T-cell (primary cell): ENCODE measurements around the gene CD79B. TPM values are rescaled to one million over a fixed set of nuclear protein-coding genes. Genes with fewer than 3 reads are reported as not detected.

Source experiments
- ATAC-seq, 4 experiments: fragments of 200-7000 bp in 3 of 4; fragments of 150-1000 bp in 1 of 4; cut with Tn5 transposase; replicated peaks in 1 of 4; 1 replicate in 3 of 4; 2 replicates in 1 of 4; pipeline ENCODE4 v1.10.0; 2021; ENCODE audit warnings: moderate library complexity in 3 of 4, mild to moderate bottlenecking in 2 of 4, moderate number of reproducible peaks in 1 of 4
- CTCF ChIA-PET, 2 donors: fragments of 300-600 bp; sonication (Branson Sonifier 250); formaldehyde crosslinking; loops; one replicate each; lab custom pipeline; 2022; ENCODE audit warnings: antibody characterized with exemption in 2 of 2; lab: Charles Lee
- POLR2A ChIA-PET, 2 donors: fragments of 300-600 bp; sonication (Branson Sonifier 250); formaldehyde crosslinking; loops; one replicate each; lab custom pipeline; 2022; ENCODE audit warnings: antibody characterized with exemption in 2 of 2; lab: Charles Lee
- DNase-seq, 35 experiments: peaks; one replicate each; pipeline versions ENCODE4 v3.0.0 to v3.0.0-alpha.2; 2013 to 2023
- H3K27ac ChIP-seq: one replicate; pipeline ENCODE4 v1.5.1; 2013; ENCODE audit warnings: low read length
- H3K27me3 ChIP-seq, 2 experiments: replicated peaks in 1 of 2; 1 replicate in 1 of 2; 2 replicates in 1 of 2; pipeline versions ENCODE4 v1.6.1 to v1.7.0; 2013; ENCODE audit warnings: low read length in 1 of 2, mixed read lengths in 1 of 2; ENCODE audit not compliant: control insufficient read depth in 2 of 2, insufficient read depth in 2 of 2; ENCODE audit errors: extremely low read depth in 1 of 2
- H3K36me3 ChIP-seq, 2 donors: 1 replicate in 1 of 2; 2 replicates in 1 of 2; pipeline versions ENCODE4 v1.6.1 to v1.7.0; 2013; ENCODE audit warnings: low read length in 1 of 2; ENCODE audit not compliant: control insufficient read depth in 2 of 2, insufficient read depth in 1 of 2; ENCODE audit errors: extremely low read depth in 1 of 2
- H3K4me1 ChIP-seq, 2 experiments: 1 replicate in 1 of 2; 2 replicates in 1 of 2; pipeline versions ENCODE4 v1.6.1 to v1.7.0; 2013; ENCODE audit warnings: low read length in 2 of 2, mixed read lengths in 1 of 2; ENCODE audit not compliant: insufficient read depth in 2 of 2, control insufficient read depth in 1 of 2; ENCODE audit errors: extremely low read depth in 1 of 2
- H3K4me3 ChIP-seq, 2 donors: 1 replicate in 1 of 2; 2 replicates in 1 of 2; pipeline versions ENCODE4 v1.5.1 to v1.7.0; 2013; ENCODE audit warnings: mild to moderate bottlenecking in 2 of 2, low read length in 1 of 2, moderate library complexity in 1 of 2; ENCODE audit not compliant: control insufficient read depth in 1 of 2; ENCODE audit errors: extremely low read depth in 1 of 2
- H3K9me3 ChIP-seq: 2 replicates; pipeline ENCODE4 v1.7.0; 2013
- H3K27ac Mint-ChIP-seq, 2 donors: one replicate each; pipeline ENCODE4 v1.8.0; 2020 to 2021; ENCODE audit warnings: mild to moderate bottlenecking in 2 of 2, mixed read lengths in 2 of 2
- H3K27me3 Mint-ChIP-seq, 2 donors: one replicate each; pipeline ENCODE4 v1.8.0; 2021 to 2022; ENCODE audit warnings: mixed read lengths in 2 of 2
- H3K36me3 Mint-ChIP-seq: one replicate; pipeline ENCODE4 v1.8.0; 2021; ENCODE audit warnings: mixed read lengths
- H3K4me1 Mint-ChIP-seq, 3 donors: one replicate each; pipeline ENCODE4 v1.8.0; 2020 to 2022; ENCODE audit warnings: mixed read lengths in 3 of 3, mild to moderate bottlenecking in 1 of 3
- H3K4me3 Mint-ChIP-seq, 3 donors: one replicate each; pipeline ENCODE4 v1.8.0; 2020 to 2022; ENCODE audit warnings: mild to moderate bottlenecking in 3 of 3, mixed read lengths in 3 of 3, moderate library complexity in 3 of 3
- H3K9me3 Mint-ChIP-seq, 3 donors: one replicate each; pipeline ENCODE4 v1.8.0; 2020 to 2022; ENCODE audit warnings: mixed read lengths in 3 of 3
- WGBS: methylation state at CpG from one replicate; pipeline ENCODE4 v1.1.5; 2013; ENCODE audit warnings: missing lambda C conversion rate; ENCODE audit not compliant: insufficient coverage; 5-methylcytosine and 5-hydroxymethylcytosine counted together
- total RNA-seq, 35 experiments: library from RNA in 6 of 35; stranded (reverse) in 6 of 35; fragments of 120-200 nt in 1 of 35; gene quantifications; one replicate each; pipeline versions ENCODE4 v1.2.1 to v1.2.4 and lab custom pipeline; 2013 to 2026

Gene CD79B
- total RNA-seq, 5 donors from 2014 or later (not counting 1 experiment from before 2014, with no cell fraction given): 13.4 to 53.1 (median 27.7) TPM

DNA sequence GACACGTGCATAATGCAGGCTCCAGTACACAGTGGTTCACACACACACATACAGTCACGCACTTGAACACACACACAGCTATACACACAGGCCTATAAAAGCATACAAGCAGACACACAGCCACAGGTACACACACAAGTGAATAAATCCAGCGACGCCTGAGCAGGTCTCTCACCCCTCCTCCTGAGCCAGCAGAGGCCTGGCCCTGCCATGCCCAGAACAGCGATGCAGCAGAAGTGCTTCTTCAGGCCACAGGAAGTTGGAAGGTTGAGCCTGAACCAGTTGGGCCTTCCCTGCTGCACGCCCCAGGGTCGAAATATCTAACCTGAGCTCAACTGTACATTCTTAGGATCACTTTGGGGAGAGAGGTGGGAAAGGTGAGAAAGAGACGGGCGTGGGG is 7.3 kb upstream of the CD79B start:
- Mint-ChIP-seq H3K36me3 (no peaks in the 10 kb centered on the region), H3K27ac (no peak overlapping the region), H3K4me1 (peaks cover 6 to 18% (median 13%) of the 10 kb centered on the region in 3 donors), H3K4me3 (no peak overlapping the region), H3K27me3 (no peaks in the 10 kb centered on the region), H3K9me3 (no peaks in the 10 kb centered on the region)
- WGBS: 89% methylated on average over 8 of the region's 9 CpGs
- POLR2A ChIA-PET: no interaction called here
- CTCF ChIA-PET: interaction anchor here in 1 of 2 donors (0.6 kb wide), 1 partner anchor 73 kb away, joined by 3 read pairs; no protein-coding TSS in a partner anchor
- peaks cover 0 to 3% of the 10 kb centered on the region in 2 experiments for H3K4me1 ChIP-seq
- no peak for ATAC-seq
- DNase-seq: no peak
- no peak overlapping the region for H3K4me3 ChIP-seq
- H3K36me3 ChIP-seq: no peaks in the 10 kb centered on the region
- H3K27me3 ChIP-seq: peaks cover 0 to 7% of the 10 kb centered on the region in 2 experiments
- no peak overlapping the region for H3K27ac ChIP-seq
- H3K9me3 ChIP-seq: no peaks in the 10 kb centered on the region

- ChIA-PET POLR2A (interaction anchor here in 1 of 2 donors (0.6 kb wide), 1 partner anchor 222 kb away, joined by 3 read pairs; no protein-coding TSS in a partner anchor), CTCF (no interaction called here)
- no peaks in the 10 kb centered on the region for H3K9me3 Mint-ChIP-seq
Measured at GRCh38 chr17:63937920-63938319, 5.8 kb upstream of the CD79B start.

DNA sequence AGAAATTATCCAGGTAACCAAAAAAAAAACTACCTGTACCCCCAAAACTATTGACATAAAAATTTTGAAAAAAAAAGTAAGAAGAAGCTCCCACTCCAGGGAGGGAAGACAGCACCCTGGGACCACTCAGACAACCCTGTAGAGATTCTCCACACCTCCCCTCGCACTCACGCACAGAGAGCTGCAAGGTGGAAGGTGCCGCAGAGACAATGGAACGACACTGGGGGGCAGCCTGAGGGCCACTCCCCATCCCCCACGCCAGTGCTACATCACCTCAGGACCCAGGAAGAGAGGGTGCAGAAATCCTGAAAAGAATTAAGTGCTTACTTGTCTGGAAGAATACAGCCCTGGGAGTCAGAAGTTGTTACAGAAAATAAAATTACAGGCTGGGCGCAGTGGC is 5.2 kb upstream of the CD79B start:
- Histone ChIP-seq H3K27me3 (peaks cover 0 to 7% of the 10 kb centered on the region in 2 experiments), H3K4me3 (no peak overlapping the region), H3K9me3 (no peaks in the 10 kb centered on the region), H3K27ac (no peak overlapping the region), H3K4me1 (peaks cover 4 to 8% of the 10 kb centered on the region in 2 experiments), H3K36me3 (no peaks in the 10 kb centered on the region)
- CTCF ChIA-PET: interaction anchor here (0.5 to 0.7 kb wide), 5 partner anchors 12 to 365 kb away, joined by 3 to 10 read pairs (median 4); no protein-coding TSS in a partner anchor
- ATAC-seq (no peak), DNase-seq (no peak)
- Mint-ChIP-seq H3K4me1 (peaks cover 14 to 26% (median 19%) of the 10 kb centered on the region in 3 donors), H3K27ac (no peak overlapping the region), H3K36me3 (no peaks in the 10 kb centered on the region), H3K9me3 (no peaks in the 10 kb centered on the region), H3K4me3 (no peak overlapping the region), H3K27me3 (no peaks in the 10 kb centered on the region)
- WGBS: 100% methylated on average over 1 of the region's 6 CpGs
- POLR2A ChIA-PET: interaction anchor here in 1 of 2 donors (0.6 kb wide), 1 partner anchor 140 kb away, joined by 3 read pairs; no protein-coding TSS in a partner anchor

More at GRCh38 chr17:63937920-63938319, 5.8 kb upstream of the CD79B start:
- Histone ChIP-seq H3K4me3 (no peak overlapping the region), H3K27me3 (peaks cover 0 to 7% of the 10 kb centered on the region in 2 experiments), H3K4me1 (peaks cover 2 to 3% of the 10 kb centered on the region in 2 experiments), H3K9me3 (no peaks in the 10 kb centered on the region), H3K27ac (no peak overlapping the region), H3K36me3 (no peaks in the 10 kb centered on the region)
- DNase-seq (no peak), ATAC-seq (no peak)
- Mint-ChIP-seq H3K4me1 (peaks cover 8 to 21% (median 13%) of the 10 kb centered on the region in 3 donors), H3K4me3 (no peak overlapping the region), H3K36me3 (no peaks in the 10 kb centered on the region), H3K27me3 (no peaks in the 10 kb centered on the region), H3K27ac (no peak overlapping the region)
- WGBS: 100% methylated on average over 4 of the region's 4 CpGs

DNA sequence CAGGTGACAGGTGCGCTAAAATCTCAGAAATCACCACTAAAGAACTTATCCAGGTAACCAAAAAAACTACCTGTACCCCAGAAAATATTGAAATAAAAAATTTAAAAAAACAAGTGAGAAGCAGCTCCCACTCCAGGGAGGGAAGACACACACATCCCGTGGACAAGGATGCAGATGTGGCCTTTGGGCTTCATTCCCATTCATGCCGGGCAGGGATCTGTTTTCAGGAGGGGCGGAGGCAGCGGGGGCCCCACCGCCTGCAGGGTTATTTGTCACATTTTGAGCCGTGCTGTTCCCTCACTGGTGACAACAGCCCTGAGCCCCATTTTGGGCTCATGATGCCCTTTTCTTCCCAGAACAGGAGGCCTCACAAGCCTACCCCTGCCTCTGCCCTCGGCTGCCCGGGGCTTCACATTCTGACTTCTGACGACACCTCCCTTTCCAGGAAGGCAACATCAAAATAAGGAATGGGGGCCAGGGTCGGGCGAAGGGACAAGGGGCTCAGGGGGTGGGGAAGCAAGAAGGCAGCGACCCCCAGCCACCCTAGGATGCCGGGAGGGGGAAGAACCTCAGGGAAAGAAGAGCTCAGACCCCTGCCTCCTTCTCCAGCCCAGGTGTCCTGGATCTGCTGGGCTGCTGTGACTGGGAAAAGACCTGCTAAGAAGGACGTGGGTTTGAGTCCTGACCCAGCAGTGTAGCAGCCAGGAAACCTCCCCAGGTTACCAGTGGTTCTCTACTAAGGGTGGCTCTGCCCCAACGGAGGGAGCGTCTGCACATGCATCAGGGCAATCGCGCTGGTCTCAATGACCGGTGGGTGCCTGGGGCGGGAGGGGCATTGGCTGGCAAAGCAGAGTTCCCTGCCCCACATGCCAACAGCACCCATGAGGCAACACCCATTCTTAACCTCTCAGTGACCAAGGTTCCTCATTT is 2.3 kb upstream of the CD79B start:
- H3K4me3 ChIP-seq: no peak overlapping the region
- peaks cover 0 to 5% of the 10 kb centered on the region in 2 experiments for H3K27me3 ChIP-seq
- no peak overlapping the region for H3K27ac ChIP-seq
- peaks cover 34 to 44% (median 34%) of the 10 kb centered on the region in 3 donors for H3K4me1 Mint-ChIP-seq
- H3K27ac Mint-ChIP-seq: peak overlapping the region in 1 of 2 donors; percentile 97
- H3K27me3 Mint-ChIP-seq: no peaks in the 10 kb centered on the region
- 88% methylated on average over 14 of the region's 21 CpGs for WGBS
- peaks cover 10 to 29% of the 10 kb centered on the region in 2 experiments for H3K4me1 ChIP-seq
- ATAC-seq: no peak
- DNase-seq: no peak
- no peaks in the 10 kb centered on the region for H3K9me3 Mint-ChIP-seq
- H3K36me3 Mint-ChIP-seq: peaks cover 4% of the 10 kb centered on the region
- no peak overlapping the region for H3K4me3 Mint-ChIP-seq
- peaks cover 4% of the 10 kb centered on the region in 2 donors for H3K36me3 ChIP-seq
- CTCF ChIA-PET: interaction anchor here in 1 of 2 donors (0.6 kb wide), 1 partner anchor 382 kb away, joined by 3 read pairs; no protein-coding TSS in a partner anchor
- H3K9me3 ChIP-seq: no peaks in the 10 kb centered on the region
- POLR2A ChIA-PET: no interaction called here

- Mint-ChIP-seq H3K4me3 (peak overlapping the region in 1 of 3 donors; percentile 82), H3K27ac (peak overlapping the region; percentile 95 to 97), H3K27me3 (no peaks in the 10 kb centered on the region), H3K4me1 (peaks cover 25 to 39% (median 28%) of the 10 kb centered on the region in 3 donors), H3K9me3 (no peaks in the 10 kb centered on the region), H3K36me3 (peaks cover 6% of the 10 kb centered on the region)
- CTCF ChIA-PET: interaction anchor here in 1 of 2 donors (0.6 to 3.0 kb wide), 3 partner anchors 13 to 381 kb away, joined by 3 to 8 read pairs (median 5); no protein-coding TSS in a partner anchor
- Histone ChIP-seq H3K27ac (no peak overlapping the region), H3K4me1 (peaks cover 7 to 29% of the 10 kb centered on the region in 2 experiments), H3K36me3 (peaks cover 4 to 10% of the 10 kb centered on the region in 2 donors), H3K4me3 (no peak overlapping the region), H3K9me3 (no peaks in the 10 kb centered on the region), H3K27me3 (peaks cover 0 to 5% of the 10 kb centered on the region in 2 experiments)
- ATAC-seq (no peak), DNase-seq (no peak)
- WGBS: 83% methylated on average over 5 of the region's 8 CpGs
- POLR2A ChIA-PET: no interaction called here
Measured at GRCh38 chr17:63933598-63933997, 1.5 kb upstream of the CD79B start.

GRCh38 chr17:63932721-63933120 is 590 bp upstream of the CD79B start:
- peak overlapping the region; percentile 82 to 90 (median 83) for H3K4me3 Mint-ChIP-seq
- DNase-seq: no peak
- H3K4me3 ChIP-seq: peak overlapping the region; percentile 67 to 76
- H3K27ac Mint-ChIP-seq: peak overlapping the region; percentile 95 to 97
- no peak for ATAC-seq
- H3K27me3 ChIP-seq: no peaks in the 10 kb centered on the region
- peaks cover 22 to 35% (median 28%) of the 10 kb centered on the region in 3 donors for H3K4me1 Mint-ChIP-seq
- CTCF ChIA-PET: interaction anchor here in 1 of 2 donors (0.6 to 3.0 kb wide), 3 partner anchors 13 to 182 kb away, joined by 3 to 8 read pairs (median 5); no protein-coding TSS in a partner anchor
- H3K36me3 ChIP-seq: peaks cover 4 to 12% of the 10 kb centered on the region in 2 donors
- no peaks in the 10 kb centered on the region for H3K9me3 Mint-ChIP-seq
- no peaks in the 10 kb centered on the region for H3K9me3 ChIP-seq
- peak overlapping the region; percentile 70 for H3K27ac ChIP-seq
- POLR2A ChIA-PET: interaction anchor here in 1 of 2 donors (0.8 kb wide), 1 partner anchor 88 kb away, joined by 4 read pairs; the partner anchor contains the start of gene ICAM2
- H3K36me3 Mint-ChIP-seq: peaks cover 6% of the 10 kb centered on the region
- 93% methylated on average over 4 of the region's 4 CpGs for WGBS
- H3K27me3 Mint-ChIP-seq: no peaks in the 10 kb centered on the region
- H3K4me1 ChIP-seq: peaks cover 7 to 29% of the 10 kb centered on the region in 2 experiments
